Measurements from ENCODE around the gene RGP1.

The RGP1 gene

GRCh38 chr9:35769763-35770162 lies 20.7 kb downstream of the RGP1 start:
- no peak for FAIRE-seq
- DNase-seq (ENCODE audit: low spot score) = no peak

GRCh38 chr9:35771075-35771433 lies 22.0 kb downstream of the RGP1 start:
- no peak for DNase-seq (ENCODE audit: low spot score)
- no peak for FAIRE-seq

- DNase-seq (ENCODE audit: low spot score) = no peak
- FAIRE-seq = no peak
Observed at GRCh38 chr9:35771534-35771933, 22.4 kb downstream of the RGP1 start.

GRCh38 chr9:35771943-35772342 lies 22.9 kb downstream of the RGP1 start:
- peak; percentile 17 for DNase-seq (ENCODE audit: low spot score)
- no peak for FAIRE-seq

GRCh38 chr9:35774907-35775635 lies 26.0 kb downstream of the RGP1 start:
- FAIRE-seq = no peak
- no peak for DNase-seq (ENCODE audit: low spot score)

- FAIRE-seq = no peak
- DNase-seq (ENCODE audit: low spot score) = no peak
Observed at GRCh38 chr9:35776018-35776417, 26.9 kb downstream of the RGP1 start.

GRCh38 chr9:35778496-35778895 lies 29.4 kb downstream of the RGP1 start:
- no peak for DNase-seq (ENCODE audit: low spot score)
- no peak for FAIRE-seq

- DNase-seq (ENCODE audit: low spot score) (no peak), FAIRE-seq (no peak)
Observed at GRCh38 chr9:35781066-35781465, 32.0 kb downstream of the RGP1 start.

- FAIRE-seq = no peak
Observed at GRCh38 chr9:35783418-35783817, 34.3 kb downstream of the RGP1 start.

GRCh38 chr9:35789541-35789940 lies 40.5 kb downstream of the RGP1 start:
- DNase-seq (ENCODE audit: low spot score) = no peak
- no peak for FAIRE-seq

More at GRCh38 chr9:35783418-35783817, 34.3 kb downstream of the RGP1 start:
- no peak for DNase-seq (ENCODE audit: low spot score)

- FAIRE-seq (no peak), DNase-seq (ENCODE audit: low spot score) (no peak)
Observed at GRCh38 chr9:35790025-35790384, 40.9 kb downstream of the RGP1 start.

- FAIRE-seq (no peak), DNase-seq (ENCODE audit: low spot score) (peak; percentile 46)
Observed at GRCh38 chr9:35790385-35791296, 41.6 kb downstream of the RGP1 start.

GRCh38 chr9:35791297-35791921 lies 42.3 kb downstream of the RGP1 start, which contains the start of gene NPR2:
Gene NPR2 (plus strand): TSS chr9:35791591. CDS start chr9:35792409, 818 bp downstream.
- DNase-seq (ENCODE audit: low spot score) (no peak), FAIRE-seq (no peak)

- no peak for FAIRE-seq
- no peak for DNase-seq (ENCODE audit: low spot score)
Observed at GRCh38 chr9:35792024-35792813, 43.1 kb downstream of the RGP1 start.

GRCh38 chr9:35792826-35793225 lies 43.7 kb downstream of the RGP1 start:
- FAIRE-seq (no peak), DNase-seq (ENCODE audit: low spot score) (no peak)

- FAIRE-seq (no peak), DNase-seq (ENCODE audit: low spot score) (no peak)
Observed at GRCh38 chr9:35793461-35793860, 44.4 kb downstream of the RGP1 start.

GRCh38 chr9:35795695-35796094 lies 46.6 kb downstream of the RGP1 start:
- FAIRE-seq = no peak
- no peak for DNase-seq (ENCODE audit: low spot score)

GRCh38 chr9:35797311-35798109 lies 48.4 kb downstream of the RGP1 start:
- FAIRE-seq (no peak), DNase-seq (ENCODE audit: low spot score) (no peak)

GRCh38 chr9:35798658-35799374 lies 49.7 kb downstream of the RGP1 start:
- peak; percentile 70 for DNase-seq (ENCODE audit: low spot score)
- FAIRE-seq = no peak

GRCh38 chr9:35800530-35800929 lies 51.4 kb downstream of the RGP1 start:
- DNase-seq (ENCODE audit: low spot score) = no peak
- FAIRE-seq = no peak

Data from RCC 7860 (cell line).